HepG2 (cell line): ENCODE data around the gene PDP2. TPM values are rescaled to one million over a fixed set of nuclear protein-coding genes. Genes with fewer than 3 reads are reported as not detected.

Experiments
- ARNTL ChIP-seq: sonication (generic); formaldehyde crosslinking; IDR thresholded peaks from 2 replicates; pipeline ENCODE4 v1.4.0; 2020; ENCODE audit warnings: mild to moderate bottlenecking, missing genetic modification reagents
- GATAD1 ChIP-seq: IDR thresholded peaks from 2 replicates; pipeline ENCODE4 v1.6.1; 2016; ENCODE audit warnings: missing genetic modification reagents, missing compliant biosample characterization
- GZF1 ChIP-seq: sonication (generic); formaldehyde crosslinking; IDR thresholded peaks from 2 replicates; pipeline ENCODE4 v1.5.1; 2020; ENCODE audit warnings: mild to moderate bottlenecking, missing genetic modification reagents
- HIC2 ChIP-seq: sonication (generic); formaldehyde crosslinking; IDR thresholded peaks from 2 replicates; pipeline ENCODE4 v1.9.0; 2022; ENCODE audit warnings: low read depth, missing genetic modification reagents
- HOXD1 ChIP-seq: sonication (generic); formaldehyde crosslinking; IDR thresholded peaks from 2 replicates; pipeline ENCODE4 v1.5.0; 2020; ENCODE audit warnings: missing genetic modification reagents
- JUN ChIP-seq: sonication (generic); formaldehyde crosslinking; IDR thresholded peaks from 2 replicates; pipeline ENCODE4 v1.4.0; 2020; ENCODE audit warnings: mild to moderate bottlenecking, missing genetic modification reagents
- KLF15 ChIP-seq: sonication (generic); formaldehyde crosslinking; IDR thresholded peaks from 2 replicates; pipeline ENCODE4 v1.8.1; 2023; ENCODE audit warnings: borderline replicate concordance, mild to moderate bottlenecking, inconsistent platforms, missing genetic modification reagents, mixed read lengths
- MBNL3 ChIP-seq: fragments of 250-450 bp; sonication (Bioruptor Pico); conservative IDR thresholded peaks from 2 replicates; pipeline ENCODE4 v1.8.0; 2022; ENCODE audit warnings: mild to moderate bottlenecking, inconsistent platforms
- PHF8 ChIP-seq: sonication (generic); formaldehyde crosslinking; IDR thresholded peaks from 2 replicates; pipeline ENCODE4 v1.5.0; 2020; ENCODE audit warnings: missing genetic modification reagents
- SIX1 ChIP-seq: sonication (generic); formaldehyde crosslinking; IDR thresholded peaks from 2 replicates; pipeline ENCODE4 v1.4.0; 2020; ENCODE audit warnings: missing genetic modification reagents, borderline replicate concordance
- TCF7 ChIP-seq: sonication (generic); IDR thresholded peaks from 2 replicates; pipeline ENCODE4 v1.6.1; 2016; ENCODE audit warnings: antibody characterized with exemption, low read depth
- TERF1 ChIP-seq: sonication (generic); formaldehyde crosslinking; IDR thresholded peaks from 2 replicates; pipeline ENCODE4 v1.8.0; 2022; ENCODE audit warnings: mild to moderate bottlenecking, missing genetic modification reagents, moderate library complexity
- U2AF2 ChIP-seq: fragments of 200-400 bp; formaldehyde crosslinking; IDR thresholded peaks from 2 replicates; pipeline ENCODE4 v1.6.1; 2017; ENCODE audit warnings: low read depth, mild to moderate bottlenecking, low read length
- ZEB1 ChIP-seq: IDR thresholded peaks from 2 replicates; pipeline ENCODE4 v1.6.1; 2012; ENCODE audit warnings: mild to moderate bottlenecking, low read depth, inconsistent platforms; ENCODE audit not compliant: insufficient replicate concordance
- ZMAT3 ChIP-seq: sonication (generic); formaldehyde crosslinking; conservative IDR thresholded peaks from 2 replicates; pipeline ENCODE4 v1.7.0; 2021; ENCODE audit warnings: missing genetic modification reagents
- ZNF24 ChIP-seq: fragments of 450-650 bp; IDR thresholded peaks from 2 replicates; pipeline ENCODE4 v1.6.1; 2017; ENCODE audit warnings: antibody characterized with exemption, mild to moderate bottlenecking
- ZNF274 ChIP-seq: sonication (generic); formaldehyde crosslinking; IDR thresholded peaks from 2 replicates; pipeline ENCODE4 v1.5.1; 2020; ENCODE audit warnings: mild to moderate bottlenecking, missing genetic modification reagents
- ZNF292 ChIP-seq: sonication (generic); formaldehyde crosslinking; IDR thresholded peaks from 2 replicates; pipeline ENCODE4 v1.8.1; 2022; ENCODE audit warnings: mild to moderate bottlenecking, low read depth, missing genetic modification reagents, borderline replicate concordance
- ZNF484 ChIP-seq: sonication (generic); formaldehyde crosslinking; IDR thresholded peaks from 2 replicates; pipeline ENCODE4 v1.5.1; 2020; ENCODE audit warnings: mild to moderate bottlenecking, low read depth, missing genetic modification reagents, borderline replicate concordance
- ZNF646 ChIP-seq: sonication (generic); formaldehyde crosslinking; IDR thresholded peaks from 2 replicates; pipeline ENCODE4 v1.9.0; 2021; ENCODE audit warnings: mild to moderate bottlenecking, missing genetic modification reagents
- ZNF746 ChIP-seq: sonication (generic); formaldehyde crosslinking; IDR thresholded peaks from 2 replicates; pipeline ENCODE4 v1.8.0; 2022; ENCODE audit warnings: mild to moderate bottlenecking, missing genetic modification reagents
- polyA plus RNA-seq, 8 experiments: library from polyadenylated mRNA; depleted of rRNA in 3 of 8; stranded (reverse) in 7 of 8; unstranded in 1 of 8; fragments of >200 nt; fragmentation: Illumina TruSeq in 4 of 8; extraction: Trizol in 4 of 8; gene quantifications; 2 replicates each; pipeline versions ENCODE4 v1.2.1 to v1.2.3, GENCODE V29; 2011 to 2016; ENCODE audit warnings: low read depth in 4 of 8, missing spikeins in 1 of 8, mixed read lengths in 1 of 8; ENCODE audit not compliant: insufficient read depth in 1 of 8
- total RNA-seq, 5 experiments: library from RNA; depleted of rRNA; stranded (reverse); fragments of >200 nt; fragmentation: Illumina TruSeq; extraction: Trizol; gene quantifications; 2 replicates each; pipeline ENCODE4 v1.2.3, GENCODE V29; 2016; ENCODE audit warnings: low read depth in 1 of 5

Gene PDP2
- total and polyA plus RNA-seq, 2 of the 13 experiments (the other 11 are each of a cell fraction or from before 2014, with no cell fraction given), result 12.8 to 15.8 TPM

- TF ChIP-seq ZEB1 (no peak), KLF15 (no peak), ARNTL (CRISPR knock-in tag) (no peak), ZNF292 (CRISPR knock-in tag) (peak; percentile 67; the same call in 1 of the 2 replicates), GZF1 (no peak; the same call in 1 of the 2 replicates), MBNL3 (CRISPR knock-in tag) (no peak), U2AF2 (no peak), ZNF484 (CRISPR knock-in tag) (no peak), TERF1 (CRISPR knock-in tag) (0 out of 2 replicates have a peak, but pooled peaks have one; percentile 62), ZMAT3 (CRISPR knock-in tag) (no peak), ZNF646 (no peak), GATAD1 (no peak; the same call in 1 of the 2 replicates), HOXD1 (no peak), ZNF746 (CRISPR knock-in tag) (no peak; the same call in 1 of the 2 replicates), ZNF24 (no peak), ZNF274 (CRISPR knock-in tag) (peak; percentile 32; the same call in 1 of the 2 replicates), TCF7 (peak; percentile 74), SIX1 (CRISPR knock-in tag) (peak; percentile 73; the same call in 1 of the 2 replicates), PHF8 (CRISPR knock-in tag) (peak; percentile 16; the same call in 1 of the 2 replicates), JUN (CRISPR knock-in tag) (no peak), HIC2 (no peak)
These were observed 25.6 kb downstream of the PDP2 start (continued) for GRCh38 chr16:66905633-66906539.
